Urothelium cell line (cell line): ENCODE measurements around the gene SON.

Source experiments
- DNase-seq: peaks from one replicate; pipeline ENCODE4 v3.0.0; 2011; ENCODE audit warnings: low spot score, mixed read lengths
- FAIRE-seq: peaks from 2 replicates; lab custom pipeline; 2011; peaks lifted over from hg19 to GRCh38; lab: Jason Lieb, UNC

Gene SON

DNA sequence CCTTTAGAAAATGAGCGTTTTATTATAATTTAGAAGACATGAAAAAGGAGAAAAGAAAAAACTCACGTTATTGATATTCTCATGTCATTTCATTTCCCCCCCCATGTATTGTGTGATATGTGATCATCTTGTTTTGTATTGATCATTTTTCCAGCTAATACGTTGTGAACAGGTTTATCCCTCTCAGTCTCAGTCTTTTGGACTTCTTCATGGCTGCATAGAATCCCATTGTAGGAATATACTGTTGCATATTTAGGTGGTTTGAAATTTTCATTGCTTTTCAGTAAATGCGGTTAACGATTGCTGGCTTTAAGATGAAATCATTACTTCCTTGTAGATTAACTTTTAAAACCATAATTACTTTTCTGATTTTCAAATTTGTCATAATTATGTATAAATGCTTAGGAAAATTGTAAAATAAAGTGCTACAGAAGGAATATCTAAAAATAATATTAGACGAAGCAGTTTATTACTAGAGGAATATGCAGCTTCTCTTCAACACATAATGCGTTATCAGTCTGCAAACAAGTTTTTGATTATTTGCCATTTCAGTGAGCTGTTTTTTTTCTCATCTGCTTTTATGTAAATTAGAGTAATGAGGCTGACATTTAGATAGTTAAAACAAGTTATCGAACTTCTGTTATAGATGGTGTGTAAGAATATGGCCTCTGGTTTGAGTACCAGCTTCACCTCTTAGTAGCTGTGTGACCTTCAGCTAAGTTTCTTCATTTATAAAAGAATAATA lies 1.8 kb downstream of the SON start:
- FAIRE-seq: no peak

DNA sequence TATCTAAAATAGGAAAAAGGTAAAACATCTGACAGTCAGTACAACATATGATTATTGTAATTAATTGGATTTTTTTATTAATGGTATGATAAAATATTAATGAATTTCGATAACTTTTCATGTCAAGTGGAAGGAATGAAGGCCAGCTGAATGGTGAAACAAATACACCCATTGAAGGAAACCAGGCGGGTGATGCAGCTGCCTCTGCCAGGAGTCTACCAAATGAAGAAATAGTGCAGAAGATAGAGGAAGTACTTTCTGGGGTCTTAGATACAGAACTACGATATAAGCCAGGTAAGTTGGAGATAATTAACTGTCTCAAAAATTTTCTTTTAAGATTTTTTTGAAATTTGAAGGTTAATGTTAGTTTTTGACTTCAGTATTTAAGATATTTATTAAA lies 3.2 kb downstream of the SON start:
- FAIRE-seq (no peak), DNase-seq (no peak)

More for the DNA sequence above, 1.8 kb downstream of the SON start:
- DNase-seq: no peak

DNA sequence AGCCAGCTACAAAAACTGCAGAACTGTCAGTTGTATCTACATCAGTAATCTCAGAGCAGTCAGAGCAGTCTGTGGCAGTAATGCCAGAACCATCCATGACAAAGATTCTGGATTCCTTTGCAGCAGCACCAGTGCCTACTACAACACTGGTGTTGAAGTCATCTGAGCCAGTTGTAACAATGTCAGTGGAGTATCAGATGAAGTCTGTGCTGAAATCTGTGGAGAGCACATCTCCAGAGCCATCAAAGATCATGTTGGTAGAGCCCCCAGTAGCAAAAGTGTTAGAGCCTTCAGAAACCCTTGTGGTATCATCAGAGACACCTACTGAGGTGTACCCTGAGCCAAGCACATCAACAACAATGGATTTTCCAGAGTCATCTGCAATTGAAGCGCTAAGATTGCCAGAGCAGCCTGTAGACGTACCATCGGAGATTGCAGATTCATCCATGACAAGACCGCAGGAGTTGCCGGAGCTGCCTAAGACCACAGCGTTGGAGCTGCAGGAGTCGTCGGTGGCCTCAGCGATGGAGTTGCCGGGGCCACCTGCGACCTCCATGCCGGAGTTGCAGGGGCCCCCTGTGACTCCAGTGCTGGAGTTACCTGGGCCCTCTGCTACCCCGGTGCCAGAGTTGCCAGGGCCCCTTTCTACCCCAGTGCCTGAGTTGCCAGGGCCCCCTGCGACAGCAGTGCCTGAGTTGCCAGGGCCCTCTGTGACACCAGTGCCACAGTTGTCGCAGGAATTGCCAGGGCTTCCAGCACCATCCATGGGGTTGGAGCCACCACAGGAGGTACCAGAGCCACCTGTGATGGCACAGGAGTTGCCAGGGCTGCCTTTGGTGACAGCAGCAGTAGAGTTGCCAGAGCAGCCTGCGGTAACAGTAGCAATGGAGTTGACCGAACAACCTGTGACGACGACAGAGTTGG lies 7.3 kb downstream of the SON start:
- DNase-seq: no peak
- FAIRE-seq: no peak

DNA sequence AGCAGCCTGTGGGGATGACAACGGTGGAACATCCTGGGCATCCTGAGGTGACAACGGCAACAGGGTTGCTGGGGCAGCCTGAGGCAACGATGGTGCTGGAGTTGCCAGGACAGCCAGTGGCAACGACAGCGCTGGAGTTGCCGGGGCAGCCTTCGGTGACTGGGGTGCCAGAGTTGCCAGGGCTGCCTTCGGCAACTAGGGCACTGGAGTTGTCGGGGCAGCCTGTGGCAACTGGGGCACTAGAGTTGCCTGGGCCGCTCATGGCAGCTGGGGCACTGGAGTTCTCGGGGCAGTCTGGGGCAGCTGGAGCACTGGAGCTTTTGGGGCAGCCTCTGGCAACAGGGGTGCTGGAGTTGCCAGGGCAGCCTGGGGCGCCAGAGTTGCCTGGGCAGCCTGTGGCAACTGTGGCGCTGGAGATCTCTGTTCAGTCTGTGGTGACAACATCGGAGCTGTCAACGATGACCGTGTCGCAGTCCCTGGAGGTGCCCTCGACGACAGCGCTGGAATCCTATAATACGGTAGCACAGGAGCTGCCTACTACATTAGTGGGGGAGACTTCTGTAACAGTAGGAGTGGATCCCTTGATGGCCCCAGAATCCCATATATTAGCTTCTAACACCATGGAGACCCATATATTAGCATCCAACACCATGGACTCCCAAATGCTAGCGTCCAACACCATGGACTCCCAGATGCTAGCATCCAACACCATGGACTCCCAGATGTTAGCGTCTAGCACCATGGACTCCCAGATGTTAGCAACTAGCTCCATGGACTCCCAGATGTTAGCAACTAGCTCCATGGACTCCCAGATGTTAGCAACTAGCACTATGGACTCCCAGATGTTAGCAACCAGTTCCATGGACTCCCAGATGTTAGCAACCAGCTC lies 8.2 kb downstream of the SON start:
- FAIRE-seq (no peak), DNase-seq (no peak)

DNA sequence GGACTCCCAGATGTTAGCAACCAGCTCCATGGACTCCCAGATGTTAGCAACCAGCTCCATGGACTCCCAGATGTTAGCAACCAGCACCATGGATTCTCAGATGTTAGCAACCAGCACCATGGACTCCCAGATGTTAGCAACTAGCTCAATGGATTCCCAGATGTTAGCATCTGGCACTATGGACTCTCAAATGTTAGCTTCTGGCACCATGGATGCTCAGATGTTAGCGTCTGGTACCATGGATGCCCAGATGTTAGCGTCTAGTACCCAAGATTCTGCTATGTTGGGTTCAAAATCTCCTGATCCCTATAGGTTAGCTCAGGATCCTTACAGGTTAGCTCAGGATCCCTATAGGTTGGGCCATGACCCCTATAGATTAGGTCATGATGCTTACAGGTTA lies 8.8 kb downstream of the SON start:
- FAIRE-seq (no peak), DNase-seq (no peak)

DNA sequence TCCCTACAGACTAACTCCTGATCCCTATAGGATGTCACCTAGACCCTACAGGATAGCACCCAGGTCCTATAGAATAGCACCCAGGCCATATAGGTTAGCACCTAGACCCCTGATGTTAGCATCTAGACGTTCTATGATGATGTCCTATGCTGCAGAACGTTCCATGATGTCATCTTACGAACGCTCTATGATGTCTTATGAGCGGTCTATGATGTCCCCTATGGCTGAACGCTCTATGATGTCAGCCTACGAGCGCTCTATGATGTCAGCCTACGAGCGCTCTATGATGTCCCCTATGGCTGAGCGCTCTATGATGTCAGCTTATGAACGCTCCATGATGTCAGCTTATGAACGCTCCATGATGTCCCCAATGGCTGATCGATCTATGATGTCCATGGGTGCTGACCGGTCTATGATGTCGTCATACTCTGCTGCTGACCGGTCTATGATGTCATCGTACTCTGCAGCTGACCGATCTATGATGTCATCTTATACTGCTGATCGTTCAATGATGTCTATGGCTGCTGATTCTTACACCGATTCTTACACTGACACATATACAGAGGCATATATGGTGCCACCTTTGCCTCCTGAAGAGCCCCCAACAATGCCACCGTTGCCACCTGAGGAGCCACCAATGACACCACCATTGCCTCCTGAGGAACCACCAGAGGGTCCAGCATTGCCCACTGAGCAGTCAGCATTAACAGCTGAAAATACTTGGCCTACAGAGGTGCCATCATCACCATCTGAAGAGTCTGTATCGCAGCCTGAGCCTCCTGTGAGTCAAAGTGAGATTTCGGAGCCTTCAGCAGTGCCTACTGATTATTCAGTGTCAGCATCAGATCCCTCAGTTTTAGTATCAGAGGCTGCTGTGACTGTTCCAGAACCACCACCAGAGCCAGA lies 9.5 kb downstream of the SON start:
- DNase-seq (no peak), FAIRE-seq (no peak)

DNA sequence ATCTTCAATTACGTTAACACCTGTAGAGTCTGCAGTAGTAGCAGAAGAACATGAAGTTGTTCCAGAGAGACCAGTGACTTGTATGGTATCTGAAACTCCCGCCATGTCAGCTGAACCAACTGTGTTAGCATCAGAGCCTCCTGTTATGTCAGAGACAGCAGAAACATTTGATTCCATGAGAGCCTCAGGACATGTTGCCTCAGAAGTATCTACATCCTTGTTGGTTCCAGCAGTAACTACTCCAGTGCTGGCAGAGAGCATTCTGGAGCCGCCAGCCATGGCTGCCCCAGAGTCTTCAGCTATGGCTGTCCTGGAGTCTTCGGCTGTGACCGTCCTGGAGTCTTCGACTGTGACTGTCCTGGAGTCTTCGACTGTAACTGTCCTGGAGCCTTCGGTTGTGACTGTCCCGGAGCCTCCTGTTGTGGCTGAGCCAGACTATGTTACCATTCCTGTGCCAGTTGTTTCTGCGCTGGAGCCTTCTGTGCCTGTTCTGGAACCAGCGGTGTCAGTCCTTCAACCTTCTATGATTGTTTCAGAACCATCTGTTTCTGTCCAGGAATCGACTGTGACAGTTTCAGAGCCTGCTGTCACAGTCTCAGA lies 10.3 kb downstream of the SON start:
- no peak for FAIRE-seq
- no peak for DNase-seq

DNA sequence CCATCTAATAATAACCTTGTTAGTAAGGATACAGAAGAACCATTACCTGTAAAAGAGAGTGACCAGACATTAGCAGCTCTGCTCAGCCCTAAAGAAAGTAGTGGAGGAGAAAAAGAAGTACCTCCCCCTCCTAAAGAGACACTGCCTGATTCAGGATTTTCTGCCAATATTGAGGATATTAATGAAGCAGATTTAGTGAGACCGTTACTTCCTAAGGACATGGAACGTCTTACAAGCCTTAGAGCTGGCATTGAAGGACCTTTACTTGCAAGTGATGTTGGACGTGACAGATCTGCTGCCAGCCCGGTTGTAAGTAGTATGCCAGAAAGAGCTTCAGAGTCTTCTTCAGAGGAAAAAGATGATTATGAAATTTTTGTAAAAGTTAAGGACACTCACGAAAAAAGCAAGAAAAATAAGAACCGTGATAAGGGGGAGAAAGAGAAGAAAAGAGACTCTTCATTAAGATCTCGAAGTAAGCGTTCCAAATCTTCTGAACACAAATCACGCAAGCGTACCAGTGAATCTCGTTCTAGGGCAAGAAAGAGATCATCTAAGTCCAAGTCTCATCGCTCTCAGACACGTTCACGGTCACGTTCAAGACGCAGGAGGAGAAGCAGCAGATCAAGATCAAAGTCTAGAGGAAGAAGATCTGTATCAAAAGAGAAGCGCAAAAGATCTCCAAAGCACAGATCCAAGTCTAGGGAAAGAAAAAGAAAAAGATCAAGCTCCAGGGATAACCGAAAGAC lies 11.6 kb downstream of the SON start:
- DNase-seq (no peak), FAIRE-seq (no peak)

DNA sequence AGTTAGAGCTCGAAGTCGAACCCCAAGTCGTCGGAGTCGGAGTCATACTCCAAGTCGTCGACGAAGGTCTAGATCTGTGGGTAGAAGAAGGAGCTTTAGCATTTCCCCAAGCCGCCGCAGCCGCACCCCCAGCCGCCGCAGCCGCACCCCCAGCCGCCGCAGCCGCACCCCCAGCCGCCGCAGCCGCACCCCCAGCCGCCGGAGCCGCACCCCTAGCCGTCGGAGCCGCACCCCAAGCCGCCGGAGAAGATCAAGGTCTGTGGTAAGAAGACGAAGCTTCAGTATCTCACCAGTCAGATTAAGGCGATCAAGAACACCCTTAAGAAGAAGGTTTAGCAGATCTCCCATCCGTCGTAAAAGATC lies 12.1 kb downstream of the SON start:
- DNase-seq: no peak
- FAIRE-seq: no peak

DNA sequence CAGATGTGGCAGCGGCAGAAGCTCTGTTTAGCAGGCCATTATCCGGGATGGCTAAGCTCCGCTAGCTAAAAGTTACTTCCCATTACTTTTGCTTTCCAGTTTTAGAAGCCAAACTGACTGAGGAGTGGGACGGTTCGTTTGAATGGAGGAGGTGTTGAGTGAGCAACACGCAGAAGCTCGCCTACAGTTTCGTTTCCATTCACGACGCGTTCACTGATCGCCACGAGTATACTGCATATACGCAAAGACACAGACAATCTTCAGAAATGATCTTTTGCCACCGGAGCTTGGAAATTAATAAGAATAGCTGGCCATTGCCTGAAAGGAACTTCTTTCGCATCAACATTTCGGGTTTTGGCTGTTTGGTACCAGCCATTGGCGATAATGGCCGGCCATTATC lies 14.6 kb downstream of the SON start:
- DNase-seq: no peak
- FAIRE-seq: no peak

DNA sequence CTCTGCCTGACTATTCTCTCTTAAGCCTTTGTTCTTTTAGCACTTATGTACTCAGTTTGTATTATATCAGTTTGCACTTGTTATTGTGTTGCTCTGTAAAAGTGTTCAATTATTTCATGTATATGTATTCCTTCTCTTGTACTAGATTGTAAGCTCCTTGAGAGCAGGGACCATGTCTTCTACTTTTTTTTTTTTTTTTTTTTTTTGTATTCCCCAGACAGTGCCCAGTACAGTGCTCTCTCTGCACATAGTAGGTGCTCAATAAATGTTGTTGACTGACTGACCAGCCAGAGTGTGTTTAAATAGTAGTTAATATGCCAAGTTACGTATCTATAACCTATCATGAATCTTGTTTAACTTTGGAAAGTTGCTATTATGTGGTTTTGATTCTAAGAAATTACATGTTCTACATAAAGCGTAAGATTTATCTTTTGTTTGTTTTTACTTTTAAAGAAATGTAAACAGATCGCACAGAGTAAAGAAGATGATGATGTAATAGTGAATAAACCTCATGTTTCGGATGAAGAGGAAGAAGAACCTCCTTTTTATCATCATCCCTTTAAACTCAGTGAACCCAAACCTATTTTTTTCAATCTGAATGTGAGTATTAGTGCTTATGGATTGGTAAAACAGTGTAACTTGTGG lies 16.1 kb downstream of the SON start:
- DNase-seq (no peak), FAIRE-seq (no peak)

DNA sequence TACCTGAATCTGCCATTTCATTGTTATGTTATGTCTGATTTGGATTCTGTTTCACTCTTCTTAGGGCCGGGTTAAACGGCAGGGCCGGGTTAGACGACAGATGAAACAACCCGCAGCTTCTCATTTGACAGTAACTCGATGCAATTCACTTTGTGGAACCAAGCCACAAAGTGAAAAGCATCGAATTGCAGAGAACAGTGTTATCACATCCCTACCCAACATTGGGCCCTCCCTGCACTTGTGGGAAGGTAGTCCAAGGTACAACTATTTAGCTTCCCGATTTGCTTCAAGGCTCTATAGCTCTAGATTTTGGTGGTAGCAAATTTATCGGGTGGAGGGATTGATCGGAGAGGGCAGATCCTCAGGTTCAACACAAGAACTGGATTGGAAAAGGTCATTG lies 17.0 kb downstream of the SON start:
- no peak for DNase-seq
- FAIRE-seq: no peak

DNA sequence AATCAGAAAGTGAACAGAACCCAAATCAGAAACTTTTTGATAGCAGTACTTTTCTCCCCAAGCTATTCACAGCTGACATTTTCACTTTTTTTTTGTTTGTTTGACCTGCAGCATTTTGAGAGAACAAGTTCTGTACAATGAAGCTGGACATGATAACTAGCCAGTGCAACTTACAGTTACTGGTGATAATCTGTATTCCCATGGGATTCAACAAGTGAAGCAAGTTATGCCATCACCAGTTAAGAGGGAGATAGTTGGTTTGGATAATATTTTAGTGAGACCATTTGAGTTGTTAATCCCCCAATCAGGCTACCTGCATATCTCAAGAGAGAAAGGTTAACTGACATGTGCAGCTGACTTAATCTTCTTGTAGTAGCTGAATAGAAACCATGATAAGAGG lies 18.1 kb downstream of the SON start:
- DNase-seq (no peak), FAIRE-seq (no peak)

DNA sequence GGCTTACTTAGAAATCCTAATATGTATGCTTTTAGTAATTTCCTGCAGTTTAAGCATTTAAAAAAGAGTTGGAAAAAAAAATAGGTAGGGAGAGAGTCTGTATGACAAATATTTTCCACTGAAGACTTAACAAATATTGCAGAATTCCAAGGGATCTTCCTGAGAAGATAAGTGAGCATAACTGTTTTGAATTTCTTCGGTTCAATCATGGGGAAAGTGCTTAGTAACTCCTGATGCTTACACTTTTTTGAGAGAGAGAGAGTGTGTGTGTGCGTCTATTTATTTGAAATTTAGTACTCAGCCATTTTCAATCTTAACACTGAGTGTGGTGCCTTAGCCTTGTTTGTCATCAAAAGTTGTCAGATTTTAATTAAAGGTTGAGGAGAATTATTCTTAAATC lies 18.5 kb downstream of the SON start:
- FAIRE-seq (no peak), DNase-seq (no peak)

DNA sequence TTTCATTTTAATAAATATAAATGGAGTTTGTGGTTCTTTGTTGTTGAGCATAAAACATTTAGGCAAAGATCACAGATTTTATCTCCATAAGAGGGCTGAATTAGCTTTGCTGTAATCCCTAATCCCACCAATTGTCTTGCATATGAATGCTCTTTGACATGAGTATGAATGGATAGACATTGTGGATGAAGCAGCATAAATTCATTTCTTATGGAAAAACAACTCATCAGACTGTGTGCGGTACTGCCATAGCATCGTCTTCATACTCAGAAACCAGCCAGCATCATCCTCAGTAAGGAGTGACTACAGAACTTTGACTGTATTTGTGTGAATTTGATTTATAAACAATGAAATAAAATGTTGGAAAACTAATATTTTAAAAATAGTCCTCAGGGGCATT lies 19.6 kb downstream of the SON start:
- no peak for DNase-seq
- no peak for FAIRE-seq

DNA sequence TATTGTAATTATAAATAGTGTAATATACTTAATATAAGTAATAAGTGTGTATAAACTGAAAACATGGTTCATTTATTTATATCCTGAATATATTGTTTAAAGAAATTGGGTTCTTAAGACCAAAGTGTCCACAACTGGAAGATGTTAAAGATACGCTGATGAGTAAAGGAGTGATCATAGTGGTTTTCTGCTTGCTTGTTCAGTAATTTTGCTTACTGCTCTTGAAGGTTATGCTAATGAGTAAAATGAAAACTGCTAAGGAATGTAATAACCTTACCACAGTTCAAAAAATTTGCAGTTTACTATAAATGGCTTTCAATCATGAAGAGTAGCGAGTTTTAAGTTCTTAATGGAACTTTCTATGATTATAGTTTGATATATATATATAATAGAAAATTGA lies 23.7 kb downstream of the SON start:
- FAIRE-seq: no peak

DNA sequence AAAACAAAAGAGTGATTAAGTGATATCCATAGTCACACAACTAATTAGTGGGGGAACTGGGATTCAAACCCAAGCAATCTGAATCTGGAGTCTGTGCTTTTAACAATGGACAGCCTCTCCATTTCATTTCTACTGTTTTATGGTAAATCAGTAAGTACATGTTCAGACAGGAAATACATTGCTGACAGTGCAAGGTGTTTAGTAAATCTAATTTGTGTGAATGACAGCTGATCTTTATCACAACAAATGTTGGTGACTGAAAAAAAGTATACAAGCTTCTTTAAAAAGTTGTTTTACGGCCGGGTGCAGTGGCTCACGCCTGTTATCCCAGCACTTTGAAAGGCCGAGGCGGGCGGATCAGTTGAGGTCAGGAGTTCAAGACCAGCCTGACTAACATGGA lies 25.1 kb downstream of the SON start:
- FAIRE-seq (no peak), DNase-seq (no peak)

More for the DNA sequence above, 23.7 kb downstream of the SON start:
- DNase-seq: no peak

DNA sequence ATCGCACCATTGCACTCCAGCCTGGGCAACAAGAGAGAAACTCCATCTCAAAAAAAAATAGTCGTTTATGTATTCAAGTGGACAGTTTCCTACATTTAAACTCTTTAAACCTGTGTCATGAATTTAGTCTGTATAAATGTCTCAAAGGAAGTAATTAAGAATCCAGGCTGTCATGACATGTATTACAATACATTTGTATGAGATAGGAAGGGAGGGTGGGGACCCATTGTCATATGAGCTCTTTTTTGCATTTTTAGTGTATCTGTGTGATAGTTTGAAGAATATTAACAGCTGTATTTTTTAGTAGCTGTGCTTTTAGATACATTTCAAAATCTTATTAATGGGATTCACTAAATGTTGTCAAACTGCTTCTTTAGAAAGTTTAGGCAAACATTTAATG lies 25.6 kb downstream of the SON start:
- no peak for DNase-seq
- no peak for FAIRE-seq

DNA sequence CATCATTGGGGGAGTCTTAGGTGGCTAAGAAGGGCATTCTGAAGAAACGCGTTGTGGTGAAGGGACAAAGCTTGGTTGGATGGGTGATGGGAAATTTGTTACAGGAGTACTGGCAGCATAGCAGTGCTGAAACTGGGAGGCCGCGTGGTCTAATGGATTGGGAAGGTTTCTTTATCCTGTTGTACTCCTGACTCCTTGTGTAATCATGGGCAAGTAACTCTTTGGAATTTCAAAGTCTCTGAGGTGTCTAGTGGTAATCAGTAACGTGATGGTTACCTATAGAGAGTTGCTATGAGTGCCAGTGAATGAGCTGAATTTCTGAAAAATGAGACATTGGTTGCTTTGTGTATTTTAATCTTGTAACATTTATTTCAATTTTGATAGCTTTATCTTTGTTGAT lies 27.2 kb downstream of the SON start:
- FAIRE-seq (no peak), DNase-seq (no peak)
